Peyer's patch (tissue), 4 donors: Measurements from ENCODE around the gene FAM81B. TPM values are rescaled to one million over a fixed set of nuclear protein-coding genes. Genes with fewer than 3 reads are reported as not detected.
"Not testable (repeated sequence)": the region's sequence is repeated elsewhere in the genome, so short reads cannot be mapped to it uniquely, and the experiment has no call there.

Experiments used
- DNase-seq, 3 donors: peaks; one replicate each; pipeline ENCODE4 v3.0.0-alpha.2; 2017 to 2019
- H3K27ac ChIP-seq, 4 donors: fragments of 200-600 bp; sonication (generic); one replicate each; pipeline ENCODE4 v1.5.1; 2016 to 2019
- H3K27me3 ChIP-seq, 2 donors: fragments of 200-600 bp; sonication (generic); one replicate each; pipeline ENCODE4 v1.5.1; 2019
- H3K36me3 ChIP-seq, 3 donors: fragments of 200-600 bp; sonication (generic); one replicate each; pipeline ENCODE4 v1.5.1; 2016 to 2019
- H3K4me1 ChIP-seq, 4 donors: fragments of 200-600 bp; sonication (generic); one replicate each; pipeline ENCODE4 v1.5.1; 2016 to 2019
- H3K4me3 ChIP-seq, 4 donors: fragments of 200-600 bp; sonication (generic); 1 replicate in 3 of 4; 2 replicates in 1 of 4; pipeline ENCODE4 v1.5.1; 2016 to 2019; ENCODE audit warnings: mild to moderate bottlenecking in 1 of 4
- H3K9me3 ChIP-seq, 4 donors: fragments of 200-600 bp; sonication (generic); one replicate each; pipeline ENCODE4 v1.5.1; 2016 to 2019; ENCODE audit warnings: mild to moderate bottlenecking in 1 of 4
- CTCF ChIP-seq, 6 experiments: fragments of 450-650 bp in 4 of 6; fragments of 200-600 bp in 2 of 6; sonication (generic) in 1 of 6; IDR thresholded peaks; one replicate each; pipeline ENCODE4 v1.5.1; 2017 to 2019; ENCODE audit warnings: antibody characterized with exemption in 6 of 6, mild to moderate bottlenecking in 3 of 6, moderate library complexity in 1 of 6
- POLR2A ChIP-seq, 2 donors: fragments of 450-650 bp; IDR thresholded peaks; one replicate each; pipeline ENCODE4 v1.5.1; 2017; ENCODE audit warnings: antibody characterized with exemption in 2 of 2, mild to moderate bottlenecking in 2 of 2, moderate library complexity in 2 of 2
- total RNA-seq, 4 donors: library from RNA; depleted of rRNA; stranded (reverse); fragments of >200 nt; gene quantifications; one replicate each; pipeline ENCODE4 v1.1.0, GENCODE V29; 2016

Gene FAM81B
- total RNA-seq, 4 donors from 2014 or later: not detected

- Histone ChIP-seq H3K27ac (no peak overlapping the region), H3K4me1 (no peaks in the 10 kb centered on the region), H3K4me3 (no peak overlapping the region), H3K9me3 (no peaks in the 10 kb centered on the region), H3K27me3 (no peaks in the 10 kb centered on the region), H3K36me3 (no peaks in the 10 kb centered on the region)
- DNase-seq: no peak
- no peak for TF ChIP-seq CTCF (IDR thresholded peaks at IDR 0.05)
- TF ChIP-seq POLR2A (IDR thresholded peaks at IDR 0.05): no peak
Observed at GRCh38 chr5:95358848-95359247, 32.3 kb upstream of the FAM81B start.

DNA sequence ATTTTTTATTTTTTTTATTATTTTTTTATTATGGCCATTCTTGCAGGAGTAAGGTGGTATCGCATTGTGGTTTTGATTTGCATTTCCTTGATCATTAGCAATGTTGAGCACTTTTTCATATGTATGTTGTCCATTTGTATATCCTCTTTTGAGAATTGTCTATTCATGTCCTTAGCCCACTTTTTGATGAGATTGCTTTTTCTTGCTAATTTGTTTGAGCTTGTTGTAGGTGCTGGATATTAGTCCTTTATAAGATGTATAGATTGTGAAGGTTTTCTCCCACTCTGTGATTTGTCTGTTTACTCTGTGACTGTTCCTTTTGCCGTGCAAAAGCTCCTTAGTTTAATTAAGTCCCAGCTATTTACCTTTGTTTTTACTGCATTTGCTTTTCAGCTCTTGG is 30.5 kb upstream of the FAM81B start:
- H3K27ac ChIP-seq, H3K4me3 ChIP-seq, DNase-seq, H3K36me3 ChIP-seq, H3K9me3 ChIP-seq, H3K27me3 ChIP-seq, H3K4me1 ChIP-seq: not testable (repeated sequence)

- peaks cover 0 to 5% (median 2%) of the 10 kb centered on the region in 4 donors for H3K9me3 ChIP-seq
- DNase-seq: no peak
- no peak overlapping the region for H3K27ac ChIP-seq
- TF ChIP-seq POLR2A (IDR thresholded peaks at IDR 0.05) (no peak), CTCF (IDR thresholded peaks at IDR 0.05) (no peak)
- no peaks in the 10 kb centered on the region for H3K36me3 ChIP-seq
- H3K27me3 ChIP-seq: no peaks in the 10 kb centered on the region
- H3K4me1 ChIP-seq: no peaks in the 10 kb centered on the region
- H3K4me3 ChIP-seq: no peak overlapping the region
Observed at GRCh38 chr5:95365302-95366095, 25.7 kb upstream of the FAM81B start.

GRCh38 chr5:95369782-95370181 is 21.4 kb upstream of the FAM81B start:
- Histone ChIP-seq H3K4me1 (no peaks in the 10 kb centered on the region), H3K9me3 (peaks cover 0 to 4% (median 0%) of the 10 kb centered on the region in 4 donors), H3K4me3 (no peak overlapping the region), H3K27me3 (no peaks in the 10 kb centered on the region), H3K36me3 (no peaks in the 10 kb centered on the region), H3K27ac (no peak overlapping the region)
- TF ChIP-seq CTCF (IDR thresholded peaks at IDR 0.05) (no peak), POLR2A (IDR thresholded peaks at IDR 0.05) (no peak)
- DNase-seq: no peak

DNA sequence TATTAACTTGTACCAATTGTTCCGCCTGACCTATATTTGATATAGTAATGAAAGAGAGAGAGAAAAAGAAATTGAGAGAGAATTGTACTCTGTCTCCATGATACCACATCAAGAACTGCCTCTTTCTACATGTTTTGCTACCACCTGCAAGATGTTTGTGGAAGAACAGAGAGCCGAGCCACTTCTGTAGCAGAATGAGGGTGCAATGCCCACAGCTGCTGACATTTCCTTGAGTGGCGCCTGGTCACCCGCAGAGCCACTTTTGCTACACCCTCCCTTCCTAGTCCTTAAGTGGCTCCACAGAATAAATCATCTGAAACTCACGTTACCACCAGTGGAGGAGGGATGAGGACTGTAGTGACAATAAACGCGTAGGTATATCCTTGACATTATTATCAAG is 17.1 kb upstream of the FAM81B start:
- Histone ChIP-seq H3K27ac (no peak overlapping the region), H3K4me1 (no peaks in the 10 kb centered on the region), H3K27me3 (no peaks in the 10 kb centered on the region), H3K4me3 (no peak overlapping the region), H3K36me3 (no peaks in the 10 kb centered on the region), H3K9me3 (no peaks in the 10 kb centered on the region)
- DNase-seq: no peak
- TF ChIP-seq CTCF (IDR thresholded peaks at IDR 0.05): no peak
- no peak for TF ChIP-seq POLR2A (IDR thresholded peaks at IDR 0.05)

GRCh38 chr5:95375591-95375990 is 15.6 kb upstream of the FAM81B start:
- H3K36me3 ChIP-seq: no peaks in the 10 kb centered on the region
- TF ChIP-seq POLR2A (IDR thresholded peaks at IDR 0.05) (no peak), CTCF (IDR thresholded peaks at IDR 0.05) (no peak)

More at GRCh38 chr5:95375591-95375990, 15.6 kb upstream of the FAM81B start:
- no peaks in the 10 kb centered on the region for H3K27me3 ChIP-seq
- H3K27ac ChIP-seq: no peak overlapping the region
- no peaks in the 10 kb centered on the region for H3K4me1 ChIP-seq
- no peaks in the 10 kb centered on the region for H3K9me3 ChIP-seq
- no peak overlapping the region for H3K4me3 ChIP-seq
- no peak for DNase-seq
